ENCODE measurements around the gene PLAAT2.
"Not testable (repeated sequence)": the region's sequence is repeated elsewhere in the genome, so short reads cannot be mapped to it uniquely, and the experiment has no call there.

DNA sequence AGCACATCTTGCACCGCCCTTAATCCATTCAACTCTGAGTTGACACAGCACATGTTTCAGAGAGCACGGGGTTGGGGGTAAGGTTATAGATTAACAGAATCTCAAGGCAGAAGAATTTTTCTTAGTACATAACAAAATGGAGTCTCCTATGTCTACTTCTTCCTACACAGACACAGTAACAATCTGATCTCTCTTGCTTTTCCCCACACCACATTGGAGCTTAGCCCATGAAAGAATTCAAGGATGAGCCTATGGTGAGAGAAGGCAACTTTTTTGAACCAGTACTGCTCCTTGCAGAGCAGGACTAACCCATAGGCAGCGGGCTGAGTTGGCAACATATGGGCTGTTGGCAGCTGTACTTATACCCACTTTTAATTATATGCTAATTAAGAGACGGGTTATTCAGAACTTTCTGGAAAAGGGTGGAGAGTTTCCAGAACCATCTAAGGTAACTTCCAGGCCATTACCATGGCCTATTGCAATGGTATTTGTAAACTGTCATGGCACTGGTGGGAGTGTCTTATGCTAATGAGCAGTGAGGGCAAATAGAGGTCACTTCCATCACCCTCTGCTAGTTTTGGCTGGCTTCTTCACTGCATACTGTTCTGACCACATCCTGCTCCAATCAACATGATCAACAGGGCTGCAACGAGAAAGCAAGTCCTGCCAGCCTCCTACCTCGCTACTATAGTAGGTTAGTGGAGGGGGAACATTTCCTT is 31.9 kb downstream of the PLAAT2 start:
- not testable (repeated sequence) for TF ChIP-seq POLR2AphosphoS5 (IDR thresholded peaks at IDR 0.05; ENCODE audit: low read depth, low read length); FOXP2 (optimal IDR thresholded peaks at IDR 0.05; ENCODE audit: borderline replicate concordance, extremely low read depth, extremely low read length, insufficient read depth)
- TF ChIP-seq, protein P1, sequence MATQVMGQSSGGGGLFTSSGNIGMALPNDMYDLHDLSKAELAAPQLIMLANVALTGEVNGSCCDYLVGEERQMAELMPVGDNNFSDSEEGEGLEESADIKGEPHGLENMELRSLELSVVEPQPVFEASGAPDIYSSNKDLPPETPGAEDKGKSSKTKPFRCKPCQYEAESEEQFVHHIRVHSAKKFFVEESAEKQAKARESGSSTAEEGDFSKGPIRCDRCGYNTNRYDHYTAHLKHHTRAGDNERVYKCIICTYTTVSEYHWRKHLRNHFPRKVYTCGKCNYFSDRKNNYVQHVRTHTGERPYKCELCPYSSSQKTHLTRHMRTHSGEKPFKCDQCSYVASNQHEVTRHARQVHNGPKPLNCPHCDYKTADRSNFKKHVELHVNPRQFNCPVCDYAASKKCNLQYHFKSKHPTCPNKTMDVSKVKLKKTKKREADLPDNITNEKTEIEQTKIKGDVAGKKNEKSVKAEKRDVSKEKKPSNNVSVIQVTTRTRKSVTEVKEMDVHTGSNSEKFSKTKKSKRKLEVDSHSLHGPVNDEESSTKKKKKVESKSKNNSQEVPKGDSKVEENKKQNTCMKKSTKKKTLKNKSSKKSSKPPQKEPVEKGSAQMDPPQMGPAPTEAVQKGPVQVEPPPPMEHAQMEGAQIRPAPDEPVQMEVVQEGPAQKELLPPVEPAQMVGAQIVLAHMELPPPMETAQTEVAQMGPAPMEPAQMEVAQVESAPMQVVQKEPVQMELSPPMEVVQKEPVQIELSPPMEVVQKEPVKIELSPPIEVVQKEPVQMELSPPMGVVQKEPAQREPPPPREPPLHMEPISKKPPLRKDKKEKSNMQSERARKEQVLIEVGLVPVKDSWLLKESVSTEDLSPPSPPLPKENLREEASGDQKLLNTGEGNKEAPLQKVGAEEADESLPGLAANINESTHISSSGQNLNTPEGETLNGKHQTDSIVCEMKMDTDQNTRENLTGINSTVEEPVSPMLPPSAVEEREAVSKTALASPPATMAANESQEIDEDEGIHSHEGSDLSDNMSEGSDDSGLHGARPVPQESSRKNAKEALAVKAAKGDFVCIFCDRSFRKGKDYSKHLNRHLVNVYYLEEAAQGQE (IDR thresholded peaks at IDR 0.05; ENCODE audit: insufficient read depth in 1 of 2, low read depth in 2 of 2, low read length in 2 of 2), result not testable (repeated sequence)

Data from PFSK-1 (cell line).